CD14-positive monocyte (primary cell): ENCODE results near the gene IPPK. TPM values are rescaled to one million over a fixed set of nuclear protein-coding genes. Genes with fewer than 3 reads are reported as not detected.

ENCODE experiments used
- DNase-seq, 3 donors: peaks; one replicate each; pipeline ENCODE4 v3.0.0-alpha.2; 2011 to 2022
- H2AFZ ChIP-seq: 2 replicates; pipeline ENCODE4 v1.6.0; 2012; ENCODE audit warnings: mild to moderate bottlenecking, low read depth, low read length, inconsistent platforms; ENCODE audit not compliant: insufficient read depth, poor library complexity, severe bottlenecking
- H3K27ac ChIP-seq, 2 donors: 1 replicate in 1 of 2; 2 replicates in 1 of 2; pipeline ENCODE4 v1.5.1; 2012 to 2013; ENCODE audit warnings: low read length in 2 of 2, control low read depth in 1 of 2, inconsistent platforms in 1 of 2, low read depth in 1 of 2, mild to moderate bottlenecking in 1 of 2
- H3K27me3 ChIP-seq, 2 donors: one replicate each; pipeline versions ENCODE4 v1.6.0 to v1.6.1; 2011 to 2013; ENCODE audit warnings: low read length in 2 of 2; ENCODE audit not compliant: control insufficient read depth in 2 of 2, insufficient read depth in 2 of 2
- H3K36me3 ChIP-seq, 2 donors: replicated peaks in 1 of 2; 1 replicate in 1 of 2; 2 replicates in 1 of 2; pipeline versions ENCODE4 v1.5.1 to v1.6.1; 2012 to 2013; ENCODE audit warnings: low read length in 2 of 2, control low read depth in 1 of 2, inconsistent platforms in 1 of 2, mild to moderate bottlenecking in 1 of 2; ENCODE audit not compliant: insufficient read depth in 2 of 2, control insufficient read depth in 1 of 2
- H3K4me1 ChIP-seq, 2 donors: 1 replicate in 1 of 2; 2 replicates in 1 of 2; pipeline versions ENCODE4 v1.5.1 to v1.6.1; 2012 to 2013; ENCODE audit warnings: low read length in 2 of 2, control low read depth in 1 of 2, inconsistent platforms in 1 of 2, mild to moderate bottlenecking in 1 of 2, moderate library complexity in 1 of 2; ENCODE audit not compliant: insufficient read depth in 2 of 2, control insufficient read depth in 1 of 2
- H3K4me2 ChIP-seq: replicated peaks from 2 replicates; pipeline ENCODE3; 2012; ENCODE audit warnings: low read length, moderate library complexity, mild to moderate bottlenecking; ENCODE audit not compliant: poor library complexity, severe bottlenecking; ENCODE audit errors: extremely low read depth
- H3K4me3 ChIP-seq, 3 experiments: fragments of 200-600 bp in 1 of 3; sonication (generic) in 1 of 3; replicated peaks in 1 of 3; 1 replicate in 2 of 3; 2 replicates in 1 of 3; pipeline ENCODE4 v1.5.1; 2011 to 2013; ENCODE audit warnings: low read length in 3 of 3, mild to moderate bottlenecking in 3 of 3, control low read depth in 2 of 3, low read depth in 2 of 3, inconsistent platforms in 1 of 3, moderate library complexity in 1 of 3
- H3K79me2 ChIP-seq: 2 replicates; pipeline ENCODE4 v1.6.0; 2012; ENCODE audit warnings: mild to moderate bottlenecking, control low read depth, inconsistent platforms, low read length, moderate library complexity; ENCODE audit not compliant: insufficient read depth
- H3K9ac ChIP-seq: 2 replicates; pipeline ENCODE4 v1.6.0; 2017; ENCODE audit warnings: low read length, mild to moderate bottlenecking; ENCODE audit not compliant: insufficient read depth, poor library complexity, severe bottlenecking
- H3K9me3 ChIP-seq, 2 donors: replicated peaks in 1 of 2; 1 replicate in 1 of 2; 2 replicates in 1 of 2; pipeline versions ENCODE4 v1.5.1 to v1.6.1; 2012 to 2013; ENCODE audit warnings: low read length in 2 of 2, control low read depth in 1 of 2; ENCODE audit not compliant: control insufficient read depth in 1 of 2, insufficient read depth in 1 of 2
- H4K20me1 ChIP-seq: 2 replicates; pipeline ENCODE4 v1.6.0; 2012; ENCODE audit warnings: mild to moderate bottlenecking, low read length, control low read depth, moderate library complexity; ENCODE audit not compliant: insufficient read depth
- H3K27ac Mint-ChIP-seq, 7 donors: one replicate each; pipeline ENCODE4 v1.8.0; 2020; ENCODE audit warnings: mild to moderate bottlenecking in 7 of 7, mixed read lengths in 7 of 7, moderate library complexity in 6 of 7, inconsistent platforms in 2 of 7
- H3K27me3 Mint-ChIP-seq, 3 donors: one replicate each; pipeline ENCODE4 v1.8.0; 2021 to 2022; ENCODE audit warnings: low read depth in 3 of 3, mild to moderate bottlenecking in 3 of 3, mixed read lengths in 3 of 3, moderate library complexity in 3 of 3, inconsistent platforms in 1 of 3
- H3K36me3 Mint-ChIP-seq, 2 donors: one replicate each; pipeline ENCODE4 v1.8.0; 2020; ENCODE audit warnings: mixed read lengths in 2 of 2, inconsistent platforms in 1 of 2, mild to moderate bottlenecking in 1 of 2
- H3K4me1 Mint-ChIP-seq: one replicate; pipeline ENCODE4 v1.8.0; 2020; ENCODE audit warnings: mild to moderate bottlenecking, mixed read lengths
- H3K4me3 Mint-ChIP-seq, 2 donors: one replicate each; pipeline ENCODE4 v1.8.0; 2020; ENCODE audit warnings: mild to moderate bottlenecking in 2 of 2, mixed read lengths in 2 of 2, moderate library complexity in 1 of 2
- H3K9me3 Mint-ChIP-seq, 7 donors: one replicate each; pipeline ENCODE4 v1.8.0; 2020 to 2022; ENCODE audit warnings: mixed read lengths in 7 of 7, mild to moderate bottlenecking in 6 of 7, moderate library complexity in 6 of 7, inconsistent platforms in 2 of 7
- WGBS: methylation state at CpG from one replicate; pipeline ENCODE4 v1.1.5; 2013; ENCODE audit warnings: missing lambda C conversion rate; ENCODE audit not compliant: insufficient coverage; 5-methylcytosine and 5-hydroxymethylcytosine counted together
- intact Hi-C, 2 donors: fragments of 100-400 bp; cut with micrococcal nuclease; formaldehyde crosslinking; loops; one replicate each; pipeline versions ENCODE4 v1.15.0 to v1.15.1; 2023
- polyA plus RNA-seq, 3 donors: library from polyadenylated mRNA; depleted of rRNA in 1 of 3; unstranded in 2 of 3; stranded (reverse) in 1 of 3; fragments of 300-500 nt in 2 of 3; fragments of >200 nt in 1 of 3; fragmentation: Illumina TruSeq in 2 of 3; gene quantifications; 1 replicate in 2 of 3; 2 replicates in 1 of 3; pipeline ENCODE4 v1.2.3, GENCODE V29; 2012 to 2021
- TF ChIP-seq, protein P1 (sequence below): fragments of 200-600 bp; IDR thresholded peaks from one replicate; pipeline ENCODE4 v1.8.0; 2022; ENCODE audit warnings: antibody characterized with exemption, mild to moderate bottlenecking

The IPPK gene
- polyA plus RNA-seq, 3 donors = 1.9 to 11.6 (median 3.2) TPM

DNA sequence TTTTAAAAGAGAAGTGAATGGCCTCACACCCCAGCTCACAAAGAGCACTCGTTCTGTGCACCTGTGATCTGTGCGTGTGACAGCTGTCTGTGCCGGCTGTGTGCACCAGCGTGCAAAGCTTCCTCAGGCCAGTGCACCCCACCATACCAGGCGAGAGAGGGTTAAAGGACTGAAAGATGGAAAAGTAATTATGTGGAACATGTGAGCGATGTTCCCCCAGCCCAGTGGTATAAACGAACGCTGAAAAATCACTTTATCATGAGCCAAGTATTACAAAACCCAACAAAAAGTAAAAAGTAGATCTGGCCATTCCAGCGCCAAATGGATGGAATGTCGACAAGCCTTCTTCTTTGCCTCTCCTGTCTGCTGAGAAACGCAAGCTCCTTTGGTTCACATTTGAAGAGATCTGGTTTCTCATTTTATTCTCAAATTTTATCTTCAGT, 53.7 kb downstream of the IPPK start:
- TF ChIP-seq, protein P1, sequence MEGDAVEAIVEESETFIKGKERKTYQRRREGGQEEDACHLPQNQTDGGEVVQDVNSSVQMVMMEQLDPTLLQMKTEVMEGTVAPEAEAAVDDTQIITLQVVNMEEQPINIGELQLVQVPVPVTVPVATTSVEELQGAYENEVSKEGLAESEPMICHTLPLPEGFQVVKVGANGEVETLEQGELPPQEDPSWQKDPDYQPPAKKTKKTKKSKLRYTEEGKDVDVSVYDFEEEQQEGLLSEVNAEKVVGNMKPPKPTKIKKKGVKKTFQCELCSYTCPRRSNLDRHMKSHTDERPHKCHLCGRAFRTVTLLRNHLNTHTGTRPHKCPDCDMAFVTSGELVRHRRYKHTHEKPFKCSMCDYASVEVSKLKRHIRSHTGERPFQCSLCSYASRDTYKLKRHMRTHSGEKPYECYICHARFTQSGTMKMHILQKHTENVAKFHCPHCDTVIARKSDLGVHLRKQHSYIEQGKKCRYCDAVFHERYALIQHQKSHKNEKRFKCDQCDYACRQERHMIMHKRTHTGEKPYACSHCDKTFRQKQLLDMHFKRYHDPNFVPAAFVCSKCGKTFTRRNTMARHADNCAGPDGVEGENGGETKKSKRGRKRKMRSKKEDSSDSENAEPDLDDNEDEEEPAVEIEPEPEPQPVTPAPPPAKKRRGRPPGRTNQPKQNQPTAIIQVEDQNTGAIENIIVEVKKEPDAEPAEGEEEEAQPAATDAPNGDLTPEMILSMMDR = no peak
- WGBS = 100% methylated on average over 2 of the region's 11 CpGs
- no peak overlapping the region for H3K9ac ChIP-seq

DNA sequence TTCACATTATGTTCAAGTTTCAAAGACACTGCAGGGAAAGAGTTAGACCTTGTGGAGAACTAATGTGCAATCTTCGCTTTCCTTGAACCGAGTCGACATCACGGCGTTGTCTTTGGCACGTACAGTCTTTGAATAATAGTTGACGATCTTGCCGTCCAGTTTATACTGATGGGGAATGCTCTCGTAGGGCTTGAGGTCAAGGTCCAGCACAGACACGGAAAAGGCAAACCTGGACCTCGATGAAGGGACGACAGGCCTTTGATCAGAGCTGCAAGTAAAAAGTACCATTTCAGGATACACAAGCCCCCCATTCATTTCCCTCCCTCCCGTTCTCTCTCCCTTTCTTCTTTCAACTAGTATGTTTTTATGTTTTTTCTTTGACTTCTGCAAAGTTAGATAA, 54.1 kb downstream of the IPPK start:
- H4K20me1 ChIP-seq = no peaks in the 10 kb centered on the region
- peaks cover 81 to 100% of the 10 kb centered on the region in 2 donors for H3K36me3 ChIP-seq
- H3K9ac ChIP-seq = no peak overlapping the region
- Mint-ChIP-seq H3K36me3 (peaks cover 88 to 96% of the 10 kb centered on the region in 2 donors), H3K4me3 (no peak overlapping the region), H3K27ac (no peak overlapping the region), H3K27me3 (peaks cover 0 to 2% (median 2%) of the 10 kb centered on the region in 3 donors), H3K9me3 (no peaks in the 10 kb centered on the region), H3K4me1 (no peaks in the 10 kb centered on the region)
- H3K4me1 ChIP-seq = no peaks in the 10 kb centered on the region
- H3K27ac ChIP-seq = no peak overlapping the region
- H3K27me3 ChIP-seq = no peaks in the 10 kb centered on the region
- no peaks in the 10 kb centered on the region for H3K79me2 ChIP-seq
- no peak overlapping the region for H2AFZ ChIP-seq
- intact Hi-C loops = no loop called here
- TF ChIP-seq, protein P1 = no peak
- no peaks in the 10 kb centered on the region for H3K9me3 ChIP-seq
- no peak for DNase-seq
- H3K4me2 ChIP-seq = no peak overlapping the region
- WGBS = 99% methylated on average over 9 of the region's 13 CpGs
- H3K4me3 ChIP-seq = no peak overlapping the region

More for the DNA sequence above, 53.7 kb downstream of the IPPK start:
- peak overlapping the region in 1 of 7 donors; percentile 7 for H3K27ac Mint-ChIP-seq
- Histone ChIP-seq H3K4me2 (no peak overlapping the region), H3K4me1 (no peaks in the 10 kb centered on the region), H2AFZ (no peak overlapping the region), H3K27ac (no peak overlapping the region), H3K27me3 (no peaks in the 10 kb centered on the region), H3K79me2 (no peaks in the 10 kb centered on the region), H4K20me1 (no peaks in the 10 kb centered on the region), H3K9me3 (no peaks in the 10 kb centered on the region), H3K36me3 (peaks cover 76 to 97% of the 10 kb centered on the region in 2 donors), H3K4me3 (no peak overlapping the region)
- peaks cover 0 to 2% (median 0%) of the 10 kb centered on the region in 3 donors for H3K27me3 Mint-ChIP-seq
- intact Hi-C loops = no loop called here
- DNase-seq = no peak
- H3K4me3 Mint-ChIP-seq = no peak overlapping the region
- H3K9me3 Mint-ChIP-seq = no peaks in the 10 kb centered on the region
- H3K36me3 Mint-ChIP-seq = peaks cover 87 to 93% of the 10 kb centered on the region in 2 donors
- H3K4me1 Mint-ChIP-seq = no peaks in the 10 kb centered on the region
